K562 (cell line): Measurements from ENCODE around the gene VPREB3. TPM values are rescaled to one million over a fixed set of nuclear protein-coding genes. Genes with fewer than 3 reads are reported as not detected.

Source experiments
- ARID4B ChIP-seq: sonication (generic); formaldehyde crosslinking; IDR thresholded peaks from 2 replicates; pipeline ENCODE4 v1.8.0; 2022; ENCODE audit warnings: mild to moderate bottlenecking, missing genetic modification reagents
- DACH1 ChIP-seq: fragments of 450-650 bp; IDR thresholded peaks from 2 replicates; pipeline ENCODE4 v1.6.1; 2018; ENCODE audit not compliant: partially characterized antibody
- KAT7 ChIP-seq: sonication (generic); formaldehyde crosslinking; IDR thresholded peaks from 2 replicates; pipeline ENCODE4 v1.8.0; 2022; ENCODE audit warnings: missing genetic modification reagents, mild to moderate bottlenecking, borderline replicate concordance
- MTF1 ChIP-seq: fragments of 250-450 bp; sonication (Bioruptor Pico); IDR thresholded peaks from 2 replicates; pipeline ENCODE4 v1.9.0; 2021; ENCODE audit warnings: moderate library complexity, mild to moderate bottlenecking, inconsistent platforms, borderline replicate concordance
- RBBP5 ChIP-seq: fragments of 200-600 bp; sonication (generic); IDR thresholded peaks from 2 replicates; pipeline ENCODE4 v1.6.1; 2012; ENCODE audit warnings: borderline replicate concordance, mild to moderate bottlenecking, low read length, control low read depth, inconsistent platforms; ENCODE audit not compliant: insufficient read depth, poor library complexity, severe bottlenecking
- ZNF79 ChIP-seq: fragments of 250-450 bp; sonication (Bioruptor Pico); IDR thresholded peaks from 2 replicates; pipeline ENCODE4 v1.4.0; 2020; ENCODE audit warnings: low read depth, mild to moderate bottlenecking, moderate library complexity
- polyA plus RNA-seq, 8 experiments: library from polyadenylated mRNA; depleted of rRNA in 4 of 8; stranded (reverse) in 5 of 8; unstranded in 3 of 8; fragments of >200 nt; fragmentation: Nextera tagmentation in 2 of 8; fragmentation: Illumina TruSeq in 1 of 8; extraction: Ambion mirVana in 2 of 8; extraction: Trizol in 1 of 8; gene quantifications; 2 replicates each; pipeline versions ENCODE4 v1.2.1 to v1.2.3, GENCODE V29; 2011 to 2014; ENCODE audit warnings: inconsistent platforms in 1 of 8, missing spikeins in 1 of 8
- total RNA-seq, 7 experiments: library from RNA; depleted of rRNA in 6 of 7; stranded (reverse); fragments of >200 nt in 6 of 7; fragmentation: Illumina TruSeq in 2 of 7; extraction: Trizol in 2 of 7; gene quantifications; 2 replicates each; pipeline versions ENCODE4 v1.2.1 to v1.2.3, GENCODE V29; 2011 to 2021; ENCODE audit warnings: low replicate concordance in 1 of 7
- TF ChIP-seq, protein P1 (sequence below): fragments of 450-650 bp; IDR thresholded peaks from 2 replicates; pipeline ENCODE4 v1.6.1; 2016; ENCODE audit warnings: missing biosample characterization, missing genetic modification characterization

VPREB3 gene
- total and polyA plus RNA-seq, 9 of the 15 experiments (the other 6 are each of a cell fraction or from before 2014, with no cell fraction given): 0.14 to 0.71 (median 0.20) TPM; not detected in 6

DNA sequence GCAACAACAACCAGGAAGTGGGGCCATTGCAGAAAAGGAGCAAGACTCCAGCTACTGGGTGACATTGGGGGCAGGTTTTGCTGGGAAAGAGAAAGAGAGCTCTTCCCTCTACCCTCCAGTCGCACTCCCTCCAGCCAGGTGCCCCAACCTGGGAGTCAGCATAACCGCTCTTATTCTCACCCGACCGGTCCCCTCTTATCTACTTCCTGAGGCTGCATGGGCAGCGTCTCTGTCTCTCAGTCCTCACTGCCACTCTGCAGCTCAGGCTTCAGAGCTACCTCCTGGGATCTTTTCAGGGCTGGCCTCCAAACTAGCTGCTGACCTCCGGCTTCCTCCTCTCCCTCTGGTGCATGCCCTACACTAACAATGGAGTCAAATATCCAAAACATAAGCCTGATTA, 8.4 kb downstream of the VPREB3 start (continued):
- TF ChIP-seq, protein P1, sequence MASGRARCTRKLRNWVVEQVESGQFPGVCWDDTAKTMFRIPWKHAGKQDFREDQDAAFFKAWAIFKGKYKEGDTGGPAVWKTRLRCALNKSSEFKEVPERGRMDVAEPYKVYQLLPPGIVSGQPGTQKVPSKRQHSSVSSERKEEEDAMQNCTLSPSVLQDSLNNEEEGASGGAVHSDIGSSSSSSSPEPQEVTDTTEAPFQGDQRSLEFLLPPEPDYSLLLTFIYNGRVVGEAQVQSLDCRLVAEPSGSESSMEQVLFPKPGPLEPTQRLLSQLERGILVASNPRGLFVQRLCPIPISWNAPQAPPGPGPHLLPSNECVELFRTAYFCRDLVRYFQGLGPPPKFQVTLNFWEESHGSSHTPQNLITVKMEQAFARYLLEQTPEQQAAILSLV (tag): no peak
- TF ChIP-seq KAT7 (CRISPR knock-in tag) (no peak), DACH1 (no peak), MTF1 (CRISPR knock-in tag) (no peak), RBBP5 (no peak), ARID4B (CRISPR knock-in tag) (no peak), ZNF79 (CRISPR knock-in tag) (no peak)
